ENCODE data around the gene LEFTY1. TPM values are rescaled to one million over a fixed set of nuclear protein-coding genes. Genes with fewer than 3 reads are reported as not detected.
A peak's percentile ranks its signal among the peaks of the same experiment; 100 is the strongest.

The LEFTY1 gene
- total RNA-seq, 6 experiments from 2014 or later = 0.29 to 1.1 (median 0.54) TPM; not detected in 2

DNA sequence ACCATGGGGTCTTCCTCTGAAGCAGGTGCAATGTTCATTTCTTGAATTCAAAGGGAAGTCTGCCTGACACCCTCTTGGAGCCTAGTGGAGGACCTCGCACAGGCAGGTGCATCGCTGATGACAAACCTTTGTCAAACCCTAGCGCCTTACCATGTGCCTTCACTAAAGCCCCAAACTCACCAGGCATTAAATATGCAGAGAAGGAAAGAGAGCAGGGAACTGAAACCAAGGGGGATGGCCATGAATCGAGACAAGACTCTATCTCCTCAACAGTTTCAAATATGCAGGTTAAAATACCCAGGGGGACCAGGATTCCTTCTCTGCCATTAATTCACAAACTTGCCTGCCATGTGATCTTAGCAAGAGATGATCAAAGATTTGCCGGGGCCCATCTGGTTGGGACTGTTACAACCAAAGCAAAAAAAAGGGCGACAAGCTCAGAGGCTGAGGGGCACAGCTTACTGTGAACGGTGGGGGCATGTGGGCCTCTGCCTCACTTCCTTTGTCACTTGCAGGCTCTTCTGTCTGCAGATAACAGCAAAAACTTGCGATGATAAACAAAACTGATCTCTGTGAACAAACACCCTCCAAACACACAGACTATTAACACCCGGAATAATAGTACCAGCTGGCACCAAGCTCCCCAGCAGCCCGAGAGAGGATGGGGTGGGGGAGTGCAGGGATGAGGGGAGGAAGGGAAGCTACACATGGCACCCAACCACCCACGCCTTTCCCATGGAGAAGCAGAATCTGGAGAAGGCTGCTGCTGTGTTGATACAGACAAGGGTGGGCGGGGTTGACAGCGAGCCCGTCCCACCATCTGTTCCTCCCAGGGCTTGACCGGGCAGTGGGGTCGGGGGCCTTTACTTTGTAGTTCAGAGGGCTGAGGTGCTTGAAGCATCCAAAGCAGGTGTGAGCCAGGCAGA lies 40.7 kb downstream of the LEFTY1 start:
- intact Hi-C loops (cut with DNase I) = loop anchor here in 1 of 2 donors (10.0 kb wide), 1 partner anchor 73 kb away; the partner anchor contains the start of gene SRP9
- Histone ChIP-seq H3K36me3 (peaks cover 0 to 59% (median 21%) of the 10 kb centered on the region in 4 donors), H3K4me1 (peaks cover 0 to 10% (median 0%) of the 10 kb centered on the region in 4 donors), H3K27ac (peak overlapping the region in 1 of 3 donors; percentile 14), H3K9me3 (no peaks in the 10 kb centered on the region), H3K27me3 (no peaks in the 10 kb centered on the region), H3K4me3 (no peak overlapping the region)
- 44% methylated on average over 11 of the region's 16 CpGs for WGBS (ENCODE audit: insufficient coverage, low coverage, low lambda C conversion rate, missing lambda C conversion rate)
- DNase-seq (peak in 2 of 3 donors; percentile 68 to 74), ATAC-seq (peak in 1 of 4 donors; percentile 29)
- TF ChIP-seq POLR2A (IDR thresholded peaks at IDR 0.05) = no peak
- TF ChIP-seq, protein P1, sequence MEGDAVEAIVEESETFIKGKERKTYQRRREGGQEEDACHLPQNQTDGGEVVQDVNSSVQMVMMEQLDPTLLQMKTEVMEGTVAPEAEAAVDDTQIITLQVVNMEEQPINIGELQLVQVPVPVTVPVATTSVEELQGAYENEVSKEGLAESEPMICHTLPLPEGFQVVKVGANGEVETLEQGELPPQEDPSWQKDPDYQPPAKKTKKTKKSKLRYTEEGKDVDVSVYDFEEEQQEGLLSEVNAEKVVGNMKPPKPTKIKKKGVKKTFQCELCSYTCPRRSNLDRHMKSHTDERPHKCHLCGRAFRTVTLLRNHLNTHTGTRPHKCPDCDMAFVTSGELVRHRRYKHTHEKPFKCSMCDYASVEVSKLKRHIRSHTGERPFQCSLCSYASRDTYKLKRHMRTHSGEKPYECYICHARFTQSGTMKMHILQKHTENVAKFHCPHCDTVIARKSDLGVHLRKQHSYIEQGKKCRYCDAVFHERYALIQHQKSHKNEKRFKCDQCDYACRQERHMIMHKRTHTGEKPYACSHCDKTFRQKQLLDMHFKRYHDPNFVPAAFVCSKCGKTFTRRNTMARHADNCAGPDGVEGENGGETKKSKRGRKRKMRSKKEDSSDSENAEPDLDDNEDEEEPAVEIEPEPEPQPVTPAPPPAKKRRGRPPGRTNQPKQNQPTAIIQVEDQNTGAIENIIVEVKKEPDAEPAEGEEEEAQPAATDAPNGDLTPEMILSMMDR (IDR thresholded peaks at IDR 0.05) = no peak

DNA sequence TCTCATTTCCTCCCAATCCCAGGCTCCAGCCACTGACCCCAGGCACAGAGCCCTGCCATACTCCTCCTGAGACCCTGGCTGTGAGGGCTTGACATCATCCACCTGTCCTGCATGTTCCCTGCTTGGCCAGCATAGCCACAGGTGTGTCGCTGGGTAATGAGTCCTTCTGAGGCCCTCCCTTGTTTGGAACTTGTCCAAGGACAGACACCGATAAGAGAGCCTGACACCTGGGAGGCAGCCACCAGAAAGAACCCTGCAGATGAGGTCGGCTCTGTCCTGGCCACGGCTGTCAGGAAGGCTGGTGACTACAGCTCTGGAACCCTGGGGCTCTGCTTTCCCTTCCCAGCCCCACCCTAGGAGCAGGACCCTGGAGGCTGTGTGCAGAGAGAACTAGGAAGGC lies 41.3 kb downstream of the LEFTY1 start:
- 38% methylated on average over 1 of the region's 4 CpGs for WGBS (ENCODE audit: insufficient coverage, low coverage, low lambda C conversion rate, missing lambda C conversion rate)

DNA sequence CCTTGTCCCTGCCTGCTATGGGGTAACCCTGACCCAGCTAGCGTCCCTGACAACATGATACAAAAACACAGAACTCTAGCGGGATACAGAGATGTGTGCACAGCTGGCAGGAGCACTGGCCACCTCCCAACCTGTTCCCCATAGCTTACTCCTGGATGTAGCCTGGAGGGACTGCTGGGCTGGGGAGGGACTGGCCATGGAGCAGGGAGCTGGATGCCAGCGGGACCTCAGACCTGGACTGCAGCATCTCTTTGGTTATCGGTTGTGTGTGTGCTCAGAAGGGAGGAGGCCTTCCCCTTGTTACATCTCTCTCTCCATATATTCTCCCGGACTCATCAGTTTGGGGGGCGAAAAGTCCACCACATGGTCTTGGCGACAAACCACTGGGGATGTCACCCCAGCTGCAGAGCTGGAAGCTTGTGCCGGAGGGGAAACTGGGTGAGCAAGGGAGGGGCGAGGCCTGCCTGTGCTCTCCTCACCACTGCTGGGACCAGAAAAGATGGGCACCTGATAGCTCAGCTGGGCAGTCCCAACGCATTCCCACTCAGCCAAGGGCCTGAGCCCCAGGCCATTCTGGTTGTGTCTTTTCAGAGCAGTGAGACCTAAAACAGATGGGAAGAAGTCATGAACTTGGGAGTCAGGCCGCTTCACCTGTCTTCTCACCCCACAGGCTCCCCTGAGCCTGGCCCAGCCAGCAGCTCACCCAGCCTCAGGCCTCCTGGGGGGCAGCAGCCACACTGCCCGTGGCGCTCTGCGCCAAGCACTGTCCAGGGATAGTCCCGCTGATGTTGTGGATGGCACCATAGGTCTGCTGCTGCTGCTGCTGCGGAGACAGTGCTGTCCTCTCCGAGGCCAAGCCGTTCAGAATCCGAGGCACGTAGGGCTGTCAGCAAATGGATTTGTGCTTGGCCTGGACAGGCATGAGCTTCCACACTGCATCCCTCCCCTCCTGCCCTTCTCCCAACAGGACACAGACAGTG lies 42.3 kb downstream of the LEFTY1 start:
- peaks cover 0 to 62% (median 27%) of the 10 kb centered on the region in 4 donors for H3K36me3 ChIP-seq
- intact Hi-C loops (cut with DNase I) = loop anchor here in 1 of 2 donors (10.0 kb wide), 1 partner anchor 72 kb away; the partner anchor contains the start of gene SRP9
- no peaks in the 10 kb centered on the region for H3K9me3 ChIP-seq
- H3K27ac ChIP-seq = peak overlapping the region in 1 of 3 donors; percentile 4
- WGBS (ENCODE audit: insufficient coverage, low coverage, low lambda C conversion rate, missing lambda C conversion rate) = 52% methylated on average over 10 of the region's 20 CpGs
- ATAC-seq (peak in 3 of 4 donors; percentile 2 to 4 (median 3)), DNase-seq (peak in 2 of 3 donors; percentile 31 to 58)
- H3K27me3 ChIP-seq = no peaks in the 10 kb centered on the region
- H3K4me3 ChIP-seq = no peak overlapping the region
- H3K4me1 ChIP-seq = peaks cover 0 to 5% (median 0%) of the 10 kb centered on the region in 4 donors
- TF ChIP-seq, protein P1 (IDR thresholded peaks at IDR 0.05) = no peak
- no peak for TF ChIP-seq POLR2A (IDR thresholded peaks at IDR 0.05)

More for the DNA sequence above, 41.3 kb downstream of the LEFTY1 start:
- no peaks in the 10 kb centered on the region for H3K27me3 ChIP-seq
- DNase-seq = peak in 2 of 3 donors; percentile 68 to 73
- intact Hi-C loops (cut with DNase I) = loop anchor here in 1 of 2 donors (10.0 kb wide), 1 partner anchor 73 kb away; the partner anchor contains the start of gene SRP9
- H3K9me3 ChIP-seq = no peaks in the 10 kb centered on the region
- H3K27ac ChIP-seq = peak overlapping the region in 1 of 3 donors; percentile 5
- peaks cover 0 to 59% (median 23%) of the 10 kb centered on the region in 4 donors for H3K36me3 ChIP-seq
- H3K4me1 ChIP-seq = peaks cover 0 to 10% (median 0%) of the 10 kb centered on the region in 4 donors
- peak; percentile 2 to 13 (median 8) for ATAC-seq
- no peak overlapping the region for H3K4me3 ChIP-seq
- no peak for TF ChIP-seq POLR2A (IDR thresholded peaks at IDR 0.05)
- TF ChIP-seq, protein P1 (IDR thresholded peaks at IDR 0.05) = no peak

Data from right lobe of liver (tissue), 6 donors.